Testis (tissue), 3 donors: ENCODE results near the gene CENPP. TPM values are rescaled to one million over a fixed set of nuclear protein-coding genes. Genes with fewer than 3 reads are reported as not detected.

Source experiments
- DNase-seq: peaks from one replicate; pipeline ENCODE4 v3.0.0-alpha.2; 2019
- H3K27ac ChIP-seq, 2 donors: fragments of 200-600 bp; sonication (generic); one replicate each; pipeline ENCODE4 v1.5.1; 2019
- H3K27me3 ChIP-seq: fragments of 200-600 bp; sonication (generic); one replicate; pipeline ENCODE4 v1.5.1; 2019
- H3K36me3 ChIP-seq: fragments of 200-600 bp; sonication (generic); one replicate; pipeline ENCODE4 v1.5.1; 2017; ENCODE audit warnings: low read depth; ENCODE audit errors: missing control alignments
- H3K4me1 ChIP-seq: fragments of 200-600 bp; sonication (generic); one replicate; pipeline ENCODE4 v1.5.1; 2019
- H3K4me3 ChIP-seq, 2 donors: fragments of 200-600 bp; sonication (generic); one replicate each; pipeline ENCODE4 v1.5.1; 2017 to 2019
- H3K9me3 ChIP-seq: fragments of 200-600 bp; sonication (generic); one replicate; pipeline ENCODE4 v1.5.1; 2017
- POLR2A ChIP-seq: fragments of 450-650 bp; IDR thresholded peaks from one replicate; pipeline ENCODE4 v1.6.1; 2017; ENCODE audit warnings: antibody characterized with exemption, mild to moderate bottlenecking, moderate library complexity
- WGBS, 2 donors: methylation state at CpG; one replicate each; pipeline ENCODE4 v1.1.5; 2018; 5-methylcytosine and 5-hydroxymethylcytosine counted together
- intact Hi-C: fragments of 100-400 bp; cut with DNase I; formaldehyde crosslinking; loops from one replicate; pipeline ENCODE4 v1.15.1; 2023; ENCODE audit warnings: low total_unique reads
- polyA plus RNA-seq: library from polyadenylated mRNA; stranded (reverse); fragments of 350-450 nt; fragmentation: Illumina TruSeq; extraction: RNeasy Lipid Tissue Mini Kit (QIAGEN cat#74804); gene quantifications from one replicate; pipeline ENCODE4 v1.2.3, GENCODE V29; 2014; ENCODE audit warnings: low read depth, low replicate concordance; ENCODE audit not compliant: insufficient read depth
- total RNA-seq, 2 donors: library from RNA; depleted of rRNA; stranded (reverse); fragments of >200 nt; gene quantifications; one replicate each; pipeline ENCODE4 v1.2.3, GENCODE V29; 2016
- TF ChIP-seq, protein P1 (sequence below), 3 experiments: fragments of 450-650 bp in 2 of 3; fragments of 200-600 bp in 1 of 3; sonication (generic) in 1 of 3; IDR thresholded peaks; one replicate each; pipeline ENCODE4 v1.5.1; 2016 to 2019; ENCODE audit warnings: antibody characterized with exemption in 3 of 3, mild to moderate bottlenecking in 2 of 3, moderate library complexity in 1 of 3

Gene CENPP
- total and polyA plus RNA-seq, 3 donors from 2014 or later: 8.1 to 12.1 (median 9.6) TPM

DNA sequence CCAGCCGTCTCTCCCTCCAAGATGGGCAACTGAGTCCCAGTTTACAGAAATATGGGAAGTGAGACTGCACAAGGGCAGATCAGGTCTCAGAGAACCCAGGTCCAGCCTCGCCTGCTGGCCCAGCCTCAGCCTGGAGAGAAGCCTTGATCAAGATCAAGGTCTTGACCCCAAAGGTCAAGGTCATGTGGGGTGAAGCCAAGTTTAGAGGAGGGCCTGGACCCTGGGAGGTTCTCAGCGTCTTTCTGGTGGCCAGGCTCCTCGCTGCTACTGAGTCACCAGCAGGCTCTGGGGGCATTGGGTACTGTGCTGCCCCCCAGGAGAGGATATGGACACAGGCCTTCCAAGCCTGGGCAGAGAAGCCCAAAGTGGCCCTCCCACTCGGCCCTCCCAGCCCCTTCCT, 335.4 kb downstream of the CENPP start:
- Histone ChIP-seq H3K9me3 (no peaks in the 10 kb centered on the region), H3K4me3 (no peak overlapping the region), H3K27me3 (no peaks in the 10 kb centered on the region), H3K4me1 (peaks cover 6% of the 10 kb centered on the region), H3K36me3 (no peaks in the 10 kb centered on the region), H3K27ac (no peak overlapping the region)
- no peak for DNase-seq
- TF ChIP-seq, protein P1, sequence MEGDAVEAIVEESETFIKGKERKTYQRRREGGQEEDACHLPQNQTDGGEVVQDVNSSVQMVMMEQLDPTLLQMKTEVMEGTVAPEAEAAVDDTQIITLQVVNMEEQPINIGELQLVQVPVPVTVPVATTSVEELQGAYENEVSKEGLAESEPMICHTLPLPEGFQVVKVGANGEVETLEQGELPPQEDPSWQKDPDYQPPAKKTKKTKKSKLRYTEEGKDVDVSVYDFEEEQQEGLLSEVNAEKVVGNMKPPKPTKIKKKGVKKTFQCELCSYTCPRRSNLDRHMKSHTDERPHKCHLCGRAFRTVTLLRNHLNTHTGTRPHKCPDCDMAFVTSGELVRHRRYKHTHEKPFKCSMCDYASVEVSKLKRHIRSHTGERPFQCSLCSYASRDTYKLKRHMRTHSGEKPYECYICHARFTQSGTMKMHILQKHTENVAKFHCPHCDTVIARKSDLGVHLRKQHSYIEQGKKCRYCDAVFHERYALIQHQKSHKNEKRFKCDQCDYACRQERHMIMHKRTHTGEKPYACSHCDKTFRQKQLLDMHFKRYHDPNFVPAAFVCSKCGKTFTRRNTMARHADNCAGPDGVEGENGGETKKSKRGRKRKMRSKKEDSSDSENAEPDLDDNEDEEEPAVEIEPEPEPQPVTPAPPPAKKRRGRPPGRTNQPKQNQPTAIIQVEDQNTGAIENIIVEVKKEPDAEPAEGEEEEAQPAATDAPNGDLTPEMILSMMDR (IDR thresholded peaks at IDR 0.05): no peak
- 78 to 89% methylated on average over 4 to 5 of the region's 5 CpGs for WGBS, 2 donors
- intact Hi-C loops: no loop called here

DNA sequence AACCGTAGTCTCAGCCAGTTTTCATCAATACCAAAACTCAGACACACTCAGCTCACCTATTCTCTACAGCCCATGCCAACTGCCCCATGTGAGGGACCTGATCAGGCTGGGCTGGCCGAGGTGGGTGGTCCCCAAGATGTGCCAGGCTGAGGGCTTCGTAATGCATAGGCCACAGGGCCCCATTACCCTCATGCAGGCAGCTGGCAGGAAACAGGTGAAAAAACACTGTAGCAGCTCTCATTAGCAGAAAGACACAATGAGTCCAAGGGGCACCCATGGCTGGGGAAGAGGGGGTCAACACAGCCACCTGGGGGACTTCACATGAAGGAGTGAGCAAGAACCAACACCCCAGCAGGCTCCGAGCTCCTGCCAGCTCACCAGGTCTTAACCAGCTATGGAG, 336.0 kb downstream of the CENPP start:
- 87 to 96% methylated on average over 4 of the region's 4 CpGs for WGBS, 2 donors
- no peaks in the 10 kb centered on the region for H3K9me3 ChIP-seq
- no peak overlapping the region for H3K27ac ChIP-seq
- intact Hi-C loops: no loop called here
- H3K36me3 ChIP-seq: no peaks in the 10 kb centered on the region
- DNase-seq: no peak
- TF ChIP-seq POLR2A: no peak
- TF ChIP-seq, protein P1 (IDR thresholded peaks at IDR 0.05): no peak
- H3K4me3 ChIP-seq: no peak overlapping the region
- peaks cover 3% of the 10 kb centered on the region for H3K4me1 ChIP-seq
- H3K27me3 ChIP-seq: no peaks in the 10 kb centered on the region

- TF ChIP-seq, protein P1 (IDR thresholded peaks at IDR 0.05): no peak
- TF ChIP-seq POLR2A: no peak
- WGBS, 2 donors: 88 to 98% methylated on average over 3 of the region's 3 CpGs
These were observed 337.4 kb downstream of the CENPP start for GRCh38 chr9:92663126-92663525.

DNA sequence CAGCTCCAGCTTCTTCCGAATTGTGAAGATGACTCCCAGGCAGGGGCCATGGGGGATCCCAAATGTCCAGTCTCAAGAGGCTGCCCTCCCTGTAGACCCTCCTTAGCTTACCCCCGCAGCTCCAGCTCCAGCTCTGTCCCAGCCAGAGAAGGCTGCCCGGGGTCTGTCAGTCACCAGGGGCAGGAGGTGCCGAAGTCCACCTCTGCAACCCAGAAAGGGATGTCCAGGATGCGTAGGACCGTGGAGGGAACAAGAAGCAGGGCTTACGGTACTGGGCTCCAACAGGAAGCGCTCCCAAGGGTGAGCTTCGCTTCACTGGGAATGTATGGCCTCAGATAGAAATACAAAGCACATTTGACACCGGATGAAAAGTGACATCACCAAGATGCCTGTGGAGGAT, 338.2 kb downstream of the CENPP start:
- H3K9me3 ChIP-seq: no peaks in the 10 kb centered on the region
- H3K4me3 ChIP-seq: no peak overlapping the region
- H3K36me3 ChIP-seq: no peaks in the 10 kb centered on the region
- WGBS, 2 donors: 84 to 96% methylated on average over 9 to 10 of the region's 10 CpGs
- intact Hi-C loops: no loop called here
- H3K4me1 ChIP-seq: peaks cover 9% of the 10 kb centered on the region
- DNase-seq: no peak
- no peaks in the 10 kb centered on the region for H3K27me3 ChIP-seq
- TF ChIP-seq POLR2A: no peak
- TF ChIP-seq, protein P1 (IDR thresholded peaks at IDR 0.05): no peak
- H3K27ac ChIP-seq: no peak overlapping the region

More at GRCh38 chr9:92663126-92663525, 337.4 kb downstream of the CENPP start:
- intact Hi-C loops: no loop called here
- Histone ChIP-seq H3K27ac (no peak overlapping the region), H3K27me3 (no peaks in the 10 kb centered on the region), H3K4me1 (peaks cover 3% of the 10 kb centered on the region), H3K9me3 (no peaks in the 10 kb centered on the region), H3K36me3 (no peaks in the 10 kb centered on the region), H3K4me3 (no peak overlapping the region)
- DNase-seq: no peak

- H3K36me3 ChIP-seq: no peaks in the 10 kb centered on the region
- H3K27ac ChIP-seq: no peak overlapping the region
- intact Hi-C loops: no loop called here
- DNase-seq: no peak
- no peaks in the 10 kb centered on the region for H3K27me3 ChIP-seq
- WGBS, 2 donors: 77 to 84% methylated on average over 10 to 13 of the region's 13 CpGs
- H3K4me1 ChIP-seq: peaks cover 9% of the 10 kb centered on the region
- H3K9me3 ChIP-seq: no peaks in the 10 kb centered on the region
- TF ChIP-seq POLR2A: no peak
- TF ChIP-seq, protein P1 (IDR thresholded peaks at IDR 0.05): no peak
- H3K4me3 ChIP-seq: no peak overlapping the region
These were observed 338.8 kb downstream of the CENPP start for GRCh38 chr9:92664394-92665152.
